Measurements from ENCODE around the gene LMNA.

DNA sequence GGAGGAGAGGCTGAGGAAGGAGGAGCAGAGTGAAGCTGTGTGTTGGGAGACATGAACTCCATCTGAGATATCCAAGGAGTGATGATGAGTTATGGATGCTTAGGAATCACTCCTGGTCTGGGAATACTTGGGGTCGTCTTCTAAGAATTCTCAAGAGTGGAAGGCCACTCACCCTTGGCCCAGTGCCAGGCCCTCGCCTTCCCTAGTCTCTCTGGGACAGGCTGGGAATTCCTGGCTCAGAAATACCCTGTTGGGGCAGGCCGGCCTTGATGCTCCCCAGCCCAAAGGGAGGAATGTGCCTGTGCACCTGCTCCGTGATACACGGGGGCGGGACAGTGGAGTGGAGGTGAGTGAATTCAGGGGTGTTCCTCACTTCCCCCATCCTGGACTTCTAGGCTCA lies 12.6 kb upstream of the LMNA start:
- no peak for TF ChIP-seq CTCF (IDR thresholded peaks at IDR 0.05)
- no peak for TF ChIP-seq EZH2 (IDR thresholded peaks at IDR 0.05; ENCODE audit: borderline replicate concordance, insufficient read depth, low read depth, low read length, poor library complexity, severe bottlenecking)
